ENCODE results near the gene CHI3L2. TPM values are rescaled to one million over a fixed set of nuclear protein-coding genes. Genes with fewer than 3 reads are reported as not detected.

Gene CHI3L2
- total and polyA plus RNA-seq, 9 of the 15 experiments (the other 6 are each of a cell fraction or from before 2014, with no cell fraction given): 0.07 to 0.27 (median 0.15) TPM; not detected in 6

DNA sequence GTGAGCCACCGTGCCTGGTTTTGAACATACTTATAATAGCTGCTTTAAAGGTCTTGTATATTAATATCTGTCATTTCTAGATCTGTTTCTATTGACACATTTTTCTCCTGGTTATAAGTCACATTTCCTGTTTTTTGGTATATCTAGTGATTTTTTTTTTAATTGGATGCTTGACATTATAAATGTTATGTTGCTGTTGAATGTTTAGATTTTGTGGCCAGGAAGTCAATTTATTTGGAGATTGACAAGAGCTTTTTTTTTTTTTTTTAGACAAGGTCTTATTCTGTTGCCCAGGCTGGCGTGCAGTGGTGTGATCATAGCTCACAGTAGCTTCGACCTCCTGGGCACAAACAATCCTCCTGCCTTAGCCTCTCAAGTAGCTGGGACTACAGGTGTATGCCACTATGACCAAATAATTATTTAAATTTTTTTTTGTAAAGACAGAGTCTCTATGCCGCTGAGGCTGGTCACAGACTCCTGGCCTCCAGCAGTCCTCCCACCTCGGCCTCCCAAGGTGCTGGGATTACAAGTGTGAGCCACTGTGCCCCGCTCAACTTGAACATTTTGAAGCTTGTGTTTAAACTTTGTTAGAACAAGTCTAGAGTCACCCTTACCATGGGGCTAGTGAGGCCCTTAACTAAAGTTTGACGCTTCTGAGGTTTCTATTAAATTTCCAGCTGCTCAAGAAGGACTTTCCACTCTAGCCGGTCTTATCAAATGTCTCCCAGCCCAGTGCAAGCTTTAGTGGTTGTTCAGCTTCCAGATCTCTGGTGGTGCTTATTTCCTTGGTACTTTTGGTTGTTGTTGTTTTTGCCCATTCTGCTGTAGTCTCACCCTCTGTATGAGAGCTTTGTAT, 8.6 kb upstream of the CHI3L2 start (continued):
- TF ChIP-seq MED1 (CRISPR knock-in tag; IDR thresholded peaks at IDR 0.05; ENCODE audit: borderline replicate concordance) (no peak), BRCA1 (IDR thresholded peaks at IDR 0.05) (no peak), BRCA1 (CRISPR knock-in tag; IDR thresholded peaks at IDR 0.05) (no peak), ZNF316 (IDR thresholded peaks at IDR 0.05) (no peak), HEY1 (CRISPR knock-in tag; IDR thresholded peaks at IDR 0.05; ENCODE audit: borderline replicate concordance) (no peak), RBM34 (IDR thresholded peaks at IDR 0.05; ENCODE audit: borderline replicate concordance, insufficient read depth, low read length) (no peak), STAT5B (CRISPR knock-in tag; IDR thresholded peaks at IDR 0.05) (no peak), KLF1 (tag; IDR thresholded peaks at IDR 0.05) (no peak)

GRCh38 chr1:111219557-111220286, 7.8 kb upstream of the CHI3L2 start:
- Histone ChIP-seq H3K4me1 (replicated peaks in 1 of 2; ENCODE audit: control insufficient read depth in 2 of 2, insufficient read depth in 2 of 2, low read length in 2 of 2) (peaks cover 0 to 10% of the 10 kb centered on the region in 2 experiments; a peak in 3 of 5 replicates), H3K9me1 (ENCODE audit: control insufficient read depth, insufficient read depth, low read length) (no peaks in the 10 kb centered on the region), H3K36me3 (ENCODE audit: control insufficient read depth, insufficient read depth, low read length) (no peaks in the 10 kb centered on the region), H3K9ac (ENCODE audit: insufficient read depth in 1 of 2, low read depth in 2 of 2, low read length in 2 of 2) (no peak overlapping the region), H3K27me3 (ENCODE audit: control insufficient read depth in 2 of 2, insufficient read depth in 2 of 2, low read length in 2 of 2) (peaks cover 0 to 10% of the 10 kb centered on the region in 2 experiments; a peak in 2 of 5 replicates), H4K20me1 (replicated peaks; ENCODE audit: control insufficient read depth, insufficient read depth, low read length) (no peaks in the 10 kb centered on the region; the same call in 1 of the 2 replicates), H3K4me3 (no peak overlapping the region), H3K27ac (ENCODE audit: extremely low read depth, low read depth, low read length) (no peak overlapping the region), H3K4me2 (ENCODE audit: insufficient read depth, low read length) (no peak overlapping the region), H3K79me2 (ENCODE audit: control insufficient read depth, insufficient read depth, low read length) (no peaks in the 10 kb centered on the region), H3K9me3 (replicated peaks; ENCODE audit: control insufficient read depth, insufficient read depth, low read depth, low read length) (no peaks in the 10 kb centered on the region), H2AFZ (ENCODE audit: low read depth, low read length) (no peak overlapping the region)
- intact Hi-C loops (cut with micrococcal nuclease) (loop anchor here (5.0 to 10.0 kb wide), 3 partner anchors 128 to 445 kb away; no protein-coding TSS in a partner anchor), in situ Hi-C loops (cut with MboI) (loop anchor here (5.0 to 10.0 kb wide), 2 partner anchors 175 to 548 kb away; no protein-coding TSS in a partner anchor)
- POLR2A ChIA-PET: interaction anchor here (0.5 kb wide), 1 partner anchor 35 kb away, joined by 5 read pairs; no protein-coding TSS in a partner anchor
- no peak for FAIRE-seq
- ATAC-seq: no peak
- CTCF ChIA-PET (ENCODE audit: low intra/inter-chr PET ratio): interaction anchor here (0.6 kb wide), 1 partner anchor 288 kb away, joined by 3 read pairs; no protein-coding TSS in a partner anchor
- no TSS peak for BruUV-seq (replicated peaks)
- DNase-seq (ENCODE audit: extremely low read depth in 1 of 4, low spot score in 3 of 4): no peak
- WGBS (ENCODE audit: insufficient coverage, low coverage, missing lambda C conversion rate): 4% methylated on average over 5 of the region's 5 CpGs
- no peak for TF ChIP-seq ATF2 (CRISPR knock-in tag; IDR thresholded peaks at IDR 0.05)
- TF ChIP-seq ARID1B (IDR thresholded peaks at IDR 0.05): no peak
- TF ChIP-seq, protein P1, sequence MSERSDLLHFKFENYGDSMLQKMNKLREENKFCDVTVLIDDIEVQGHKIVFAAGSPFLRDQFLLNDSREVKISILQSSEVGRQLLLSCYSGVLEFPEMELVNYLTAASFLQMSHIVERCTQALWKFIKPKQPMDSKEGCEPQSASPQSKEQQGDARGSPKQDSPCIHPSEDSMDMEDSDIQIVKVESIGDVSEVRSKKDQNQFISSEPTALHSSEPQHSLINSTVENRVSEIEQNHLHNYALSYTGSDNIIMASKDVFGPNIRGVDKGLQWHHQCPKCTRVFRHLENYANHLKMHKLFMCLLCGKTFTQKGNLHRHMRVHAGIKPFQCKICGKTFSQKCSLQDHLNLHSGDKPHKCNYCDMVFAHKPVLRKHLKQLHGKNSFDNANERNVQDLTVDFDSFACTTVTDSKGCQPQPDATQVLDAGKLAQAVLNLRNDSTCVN (CRISPR knock-in tag; IDR thresholded peaks at IDR 0.05): no peak
- TF ChIP-seq POLR2AphosphoS5 (IDR thresholded peaks at IDR 0.05; ENCODE audit: control insufficient read depth, insufficient read depth, low read depth, low read length): no peak
- TF ChIP-seq NFE2 (IDR thresholded peaks at IDR 0.05; ENCODE audit: low read depth): no peak
- TF ChIP-seq GATAD2B (IDR thresholded peaks at IDR 0.05; ENCODE audit: borderline replicate concordance): no peak
